HCT116 (cell line): ENCODE data around the gene SYNJ2. TPM values are rescaled to one million over a fixed set of nuclear protein-coding genes. Genes with fewer than 3 reads are reported as not detected.

ENCODE experiments used
- ATAC-seq: fragments of 200-7000 bp; cut with Tn5 transposase; 2 replicates; pipeline ENCODE4 v1.9.1; 2020; ENCODE audit warnings: mild to moderate bottlenecking, moderate library complexity
- BruUV-seq: library from RNA; stranded (reverse); fragments of 400-500 nt; replicated peaks from 2 replicates; lab custom pipeline; 2021; lab: Mats Ljungman, UMichigan
- CTCF ChIA-PET: fragments of 300-600 bp; sonication (Branson Sonifier 250); formaldehyde crosslinking; loops from one replicate; lab custom pipeline; 2021; ENCODE audit warnings: antibody characterized with exemption; lab: Charles Lee
- POLR2A ChIA-PET: fragments of 300-600, 350-600 bp; sonication (Branson Sonifier 250); formaldehyde crosslinking; loops from one replicate; lab custom pipeline; 2021; ENCODE audit warnings: antibody characterized with exemption; lab: Charles Lee
- RAD21 ChIA-PET, 2 experiments: fragments of 300-600 bp; sonication (Branson Sonifier 250); formaldehyde crosslinking; loops; one replicate each; lab custom pipeline; 2023; ENCODE audit warnings: low total read pairs in 2 of 2; ENCODE audit not compliant: uncharacterized antibody in 2 of 2, unreplicated experiment in 2 of 2, low non-redundant PET in 1 of 2; lab: Charles Lee
- DNase-seq: peaks from one replicate; pipeline ENCODE4 v3.0.0-alpha.2; 2010; ENCODE audit warnings: low read depth, low spot score
- H2AFZ ChIP-seq: fragments of 200-600 bp; shearing (Covaris generic), sonication (generic); 2 replicates; pipeline ENCODE4 v1.6.1; 2017; ENCODE audit warnings: low read depth, mixed run types, mixed read lengths, antibody characterized with exemption, low read length; ENCODE audit not compliant: poor library complexity, severe bottlenecking
- H3K27ac ChIP-seq: 2 replicates; pipeline ENCODE4 v1.5.1; 2012; ENCODE audit warnings: low read depth, low read length
- H3K27me3 ChIP-seq: fragments of 200-600 bp; sonication (generic); 2 replicates; pipeline ENCODE4 v1.6.1; 2016; ENCODE audit warnings: mixed run types, low read length, mixed read lengths; ENCODE audit not compliant: insufficient read depth
- H3K36me3 ChIP-seq, 2 experiments: fragments of 200-500 bp in 1 of 2; fragments of 200-600 bp in 1 of 2; sonication (Bioruptor generic) in 1 of 2; sonication (generic) in 1 of 2; 2 replicates each; pipeline versions ENCODE4 v1.5.1 to v1.6.1; 2014 to 2016; ENCODE audit warnings: low read length in 2 of 2, inconsistent platforms in 1 of 2, mixed read lengths in 1 of 2, mixed run types in 1 of 2; ENCODE audit not compliant: insufficient read depth in 2 of 2, control insufficient read depth in 1 of 2
- H3K4me1 ChIP-seq, 2 experiments: fragments of 200-600 bp in 1 of 2; sonication (generic) in 1 of 2; 2 replicates each; pipeline versions ENCODE4 v1.5.1 to v1.6.1; 2012 to 2017; ENCODE audit warnings: low read length in 2 of 2, inconsistent platforms in 1 of 2, mild to moderate bottlenecking in 1 of 2, mixed read lengths in 1 of 2, mixed run types in 1 of 2, moderate library complexity in 1 of 2; ENCODE audit not compliant: insufficient read depth in 2 of 2, control insufficient read depth in 1 of 2
- H3K4me2 ChIP-seq: fragments of 200-600 bp; sonication (generic); 2 replicates; pipeline ENCODE4 v1.6.1; 2017; ENCODE audit warnings: mixed run types, low read length, mixed read lengths
- H3K4me3 ChIP-seq, 2 experiments: fragments of 200-600 bp in 1 of 2; sonication (generic) in 1 of 2; replicated peaks in 1 of 2; 2 replicates each; pipeline ENCODE4 v1.5.1; 2011 to 2016; ENCODE audit warnings: low read length in 2 of 2, control low read depth in 1 of 2, low read depth in 1 of 2, mild to moderate bottlenecking in 1 of 2, mixed read lengths in 1 of 2, mixed run types in 1 of 2
- H3K79me2 ChIP-seq: fragments of 200-600 bp; sonication (generic); 2 replicates; pipeline ENCODE4 v1.6.1; 2017; ENCODE audit warnings: mild to moderate bottlenecking, mixed run types, low read length, moderate library complexity, mixed read lengths; ENCODE audit not compliant: insufficient read depth
- H3K9ac ChIP-seq: fragments of 200-600 bp; sonication (generic); 2 replicates; pipeline ENCODE4 v1.6.1; 2016; ENCODE audit warnings: low read length, mixed read lengths
- H3K9me2 ChIP-seq: fragments of 200-600 bp; sonication (generic), shearing (Covaris generic); 2 replicates; pipeline ENCODE4 v1.6.1; 2017; ENCODE audit warnings: mixed run types, mild to moderate bottlenecking, moderate library complexity; ENCODE audit not compliant: insufficient read depth
- H3K9me3 ChIP-seq, 2 experiments: fragments of 200-500 bp in 1 of 2; fragments of 200-600 bp in 1 of 2; sonication (Bioruptor generic) in 1 of 2; sonication (generic) in 1 of 2; 2 replicates each; pipeline ENCODE4 v1.6.1; 2014 to 2017; ENCODE audit warnings: low read length in 2 of 2, mixed read lengths in 2 of 2, inconsistent platforms in 1 of 2, low read depth in 1 of 2, mild to moderate bottlenecking in 1 of 2, mixed run types in 1 of 2, moderate library complexity in 1 of 2; ENCODE audit not compliant: control insufficient read depth in 1 of 2, insufficient read depth in 1 of 2
- H4K20me1 ChIP-seq: fragments of 200-600 bp; sonication (generic), shearing (Covaris generic); 2 replicates; pipeline ENCODE4 v1.6.1; 2017; ENCODE audit warnings: mixed run types, mild to moderate bottlenecking, moderate library complexity; ENCODE audit not compliant: insufficient read depth
- CBX3 ChIP-seq: IDR thresholded peaks from 2 replicates; pipeline ENCODE4 v1.6.1; 2012; ENCODE audit warnings: low read depth
- EGR1 ChIP-seq: IDR thresholded peaks from 2 replicates; pipeline ENCODE4 v1.6.1; 2012; ENCODE audit warnings: low read depth
- ELF1 ChIP-seq: IDR thresholded peaks from 2 replicates; pipeline ENCODE4 v1.6.1; 2012; ENCODE audit warnings: low read depth, borderline replicate concordance
- FOSL1 ChIP-seq: IDR thresholded peaks from 2 replicates; pipeline ENCODE4 v1.6.1; 2012; ENCODE audit warnings: low read depth
- POLR2A ChIP-seq: IDR thresholded peaks from 2 replicates; pipeline ENCODE4 v1.7.0; 2011; ENCODE audit warnings: borderline replicate concordance; ENCODE audit not compliant: insufficient read depth, insufficient read length; ENCODE audit errors: extremely low read depth
- POLR2AphosphoS5 ChIP-seq: IDR thresholded peaks from 2 replicates; pipeline ENCODE4 v1.6.1; 2011; ENCODE audit warnings: mild to moderate bottlenecking, low read depth, low read length, moderate library complexity
- SP1 ChIP-seq: IDR thresholded peaks from 2 replicates; pipeline ENCODE4 v1.6.1; 2012; ENCODE audit warnings: low read depth
- SRF ChIP-seq: IDR thresholded peaks from 2 replicates; pipeline ENCODE4 v1.6.1; 2012; ENCODE audit warnings: low read depth
- TCF7L2 ChIP-seq: IDR thresholded peaks from 2 replicates; pipeline ENCODE4 v1.7.0; 2011; ENCODE audit warnings: borderline replicate concordance, inconsistent platforms; ENCODE audit not compliant: insufficient read depth, insufficient read length; ENCODE audit errors: extremely low read depth
- YY1 ChIP-seq: IDR thresholded peaks from 2 replicates; pipeline ENCODE4 v1.6.1; 2011; ENCODE audit warnings: low read length, low read depth, moderate library complexity, mild to moderate bottlenecking; ENCODE audit not compliant: insufficient replicate concordance; ENCODE audit errors: extremely low read depth
- ZFX ChIP-seq: fragments of 450-650 bp; IDR thresholded peaks from 2 replicates; pipeline ENCODE4 v1.6.1; 2017
- ZNF274 ChIP-seq: fragments of 200-500 bp; sonication (Bioruptor generic); IDR thresholded peaks from 2 replicates; pipeline ENCODE4 v1.6.1; 2014; ENCODE audit warnings: mild to moderate bottlenecking, low read depth, low read length, inconsistent platforms
- intact Hi-C: fragments of 100-400 bp; cut with micrococcal nuclease; formaldehyde crosslinking; loops from 2 replicates; pipeline ENCODE4 v1.10.0; 2022
- total RNA-seq: library from RNA; stranded (reverse); gene quantifications from one replicate; pipeline ENCODE4 v1.2.1, GENCODE V29; 2021; ENCODE audit not compliant: unreplicated experiment
- TF ChIP-seq, protein P1 (sequence below): IDR thresholded peaks from 2 replicates; pipeline ENCODE4 v1.6.1; 2011; ENCODE audit warnings: mild to moderate bottlenecking, low read length, moderate library complexity; ENCODE audit not compliant: insufficient replicate concordance; ENCODE audit errors: extremely low read depth
- TF ChIP-seq, protein P2 (sequence below): IDR thresholded peaks from 2 replicates; pipeline ENCODE4 v1.6.1; 2012
- TF ChIP-seq, protein P3 (sequence below), 3 experiments: fragments of 200-600 bp in 1 of 3; sonication (generic) in 1 of 3; IDR thresholded peaks in 2 of 3; conservative IDR thresholded peaks in 1 of 3; 2 replicates each; pipeline ENCODE4 v1.5.1; 2012 to 2017; ENCODE audit warnings: low read depth in 2 of 3, low read length in 2 of 3, antibody characterized with exemption in 1 of 3, borderline replicate concordance in 1 of 3, control low read depth in 1 of 3, mild to moderate bottlenecking in 1 of 3, mixed read lengths in 1 of 3, mixed run types in 1 of 3, moderate library complexity in 1 of 3; ENCODE audit not compliant: insufficient read depth in 1 of 3
- TF ChIP-seq, protein P4 (sequence below): IDR thresholded peaks from 2 replicates; pipeline ENCODE4 v1.6.1; 2012; ENCODE audit warnings: low read depth
- TF ChIP-seq, protein P5 (sequence below): IDR thresholded peaks from 2 replicates; pipeline ENCODE4 v1.6.1; 2012

SYNJ2 gene
- total RNA-seq, 1 experiment from 2014 or later = 23.9 TPM

DNA sequence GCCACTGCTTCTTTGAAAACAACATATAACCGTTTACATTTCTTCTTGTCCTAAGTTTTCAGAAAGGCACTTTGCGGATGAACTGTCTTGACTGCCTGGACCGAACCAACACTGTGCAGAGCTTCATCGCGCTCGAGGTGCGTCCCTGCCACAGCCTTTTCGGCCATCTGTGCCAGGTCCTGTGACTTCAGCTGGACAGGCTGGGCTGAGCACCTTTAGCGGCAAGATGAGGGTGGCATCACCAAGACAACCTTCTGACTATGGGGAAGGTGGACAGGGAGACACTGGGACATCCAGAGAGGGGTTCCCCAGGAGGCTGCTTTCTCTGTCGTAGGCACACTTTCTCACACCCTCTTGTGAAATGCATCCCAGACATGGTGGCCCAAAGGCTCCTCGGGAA, 82.1 kb downstream of the SYNJ2 start:
- Histone ChIP-seq H3K4me1 (peaks cover 43 to 51% of the 10 kb centered on the region in 2 experiments), H4K20me1 (no peaks in the 10 kb centered on the region), H3K4me3 (no peak overlapping the region), H3K4me2 (no peak overlapping the region), H3K9me3 (no peaks in the 10 kb centered on the region), H3K27me3 (no peaks in the 10 kb centered on the region), H2AFZ (no peak overlapping the region), H3K9ac (no peak overlapping the region), H3K27ac (no peak overlapping the region), H3K36me3 (peaks cover 0 to 11% of the 10 kb centered on the region in 2 experiments; a peak in 2 of 4 replicates), H3K79me2 (no peaks in the 10 kb centered on the region), H3K9me2 (no peaks in the 10 kb centered on the region)
- ChIA-PET RAD21 (no interaction called here), POLR2A (no interaction called here), CTCF (interaction anchor here (3.5 kb wide), 1 partner anchor 7 kb away, joined by 18 read pairs; no protein-coding TSS in a partner anchor)
- ATAC-seq (no peak), DNase-seq (no peak)
- intact Hi-C loops = no loop called here
- BruUV-seq = no TSS peak
- TF ChIP-seq CBX3 (no peak), ZNF274 (no peak), EGR1 (no peak), SRF (no peak), ZFX (no peak), TCF7L2 (no peak), FOSL1 (no peak), POLR2A (no peak), POLR2AphosphoS5 (no peak), YY1 (no peak), ELF1 (no peak), SP1 (no peak)
- TF ChIP-seq, protein P1, sequence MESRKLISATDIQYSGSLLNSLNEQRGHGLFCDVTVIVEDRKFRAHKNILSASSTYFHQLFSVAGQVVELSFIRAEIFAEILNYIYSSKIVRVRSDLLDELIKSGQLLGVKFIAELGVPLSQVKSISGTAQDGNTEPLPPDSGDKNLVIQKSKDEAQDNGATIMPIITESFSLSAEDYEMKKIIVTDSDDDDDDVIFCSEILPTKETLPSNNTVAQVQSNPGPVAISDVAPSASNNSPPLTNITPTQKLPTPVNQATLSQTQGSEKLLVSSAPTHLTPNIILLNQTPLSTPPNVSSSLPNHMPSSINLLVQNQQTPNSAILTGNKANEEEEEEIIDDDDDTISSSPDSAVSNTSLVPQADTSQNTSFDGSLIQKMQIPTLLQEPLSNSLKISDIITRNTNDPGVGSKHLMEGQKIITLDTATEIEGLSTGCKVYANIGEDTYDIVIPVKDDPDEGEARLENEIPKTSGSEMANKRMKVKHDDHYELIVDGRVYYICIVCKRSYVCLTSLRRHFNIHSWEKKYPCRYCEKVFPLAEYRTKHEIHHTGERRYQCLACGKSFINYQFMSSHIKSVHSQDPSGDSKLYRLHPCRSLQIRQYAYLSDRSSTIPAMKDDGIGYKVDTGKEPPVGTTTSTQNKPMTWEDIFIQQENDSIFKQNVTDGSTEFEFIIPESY = no peak
- TF ChIP-seq, protein P2, sequence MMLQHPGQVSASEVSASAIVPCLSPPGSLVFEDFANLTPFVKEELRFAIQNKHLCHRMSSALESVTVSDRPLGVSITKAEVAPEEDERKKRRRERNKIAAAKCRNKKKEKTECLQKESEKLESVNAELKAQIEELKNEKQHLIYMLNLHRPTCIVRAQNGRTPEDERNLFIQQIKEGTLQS = no peak
- TF ChIP-seq, protein P3, sequence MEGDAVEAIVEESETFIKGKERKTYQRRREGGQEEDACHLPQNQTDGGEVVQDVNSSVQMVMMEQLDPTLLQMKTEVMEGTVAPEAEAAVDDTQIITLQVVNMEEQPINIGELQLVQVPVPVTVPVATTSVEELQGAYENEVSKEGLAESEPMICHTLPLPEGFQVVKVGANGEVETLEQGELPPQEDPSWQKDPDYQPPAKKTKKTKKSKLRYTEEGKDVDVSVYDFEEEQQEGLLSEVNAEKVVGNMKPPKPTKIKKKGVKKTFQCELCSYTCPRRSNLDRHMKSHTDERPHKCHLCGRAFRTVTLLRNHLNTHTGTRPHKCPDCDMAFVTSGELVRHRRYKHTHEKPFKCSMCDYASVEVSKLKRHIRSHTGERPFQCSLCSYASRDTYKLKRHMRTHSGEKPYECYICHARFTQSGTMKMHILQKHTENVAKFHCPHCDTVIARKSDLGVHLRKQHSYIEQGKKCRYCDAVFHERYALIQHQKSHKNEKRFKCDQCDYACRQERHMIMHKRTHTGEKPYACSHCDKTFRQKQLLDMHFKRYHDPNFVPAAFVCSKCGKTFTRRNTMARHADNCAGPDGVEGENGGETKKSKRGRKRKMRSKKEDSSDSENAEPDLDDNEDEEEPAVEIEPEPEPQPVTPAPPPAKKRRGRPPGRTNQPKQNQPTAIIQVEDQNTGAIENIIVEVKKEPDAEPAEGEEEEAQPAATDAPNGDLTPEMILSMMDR (IDR thresholded peaks at IDR 0.05 in 2 of 3, conservative IDR thresholded peaks at IDR 0.05 in 1 of 3; ENCODE audit: borderline replicate concordance in 1 of 3, insufficient read depth in 1 of 3, low read depth in 2 of 3, low read length in 2 of 3) = no peak
- TF ChIP-seq, protein P4, sequence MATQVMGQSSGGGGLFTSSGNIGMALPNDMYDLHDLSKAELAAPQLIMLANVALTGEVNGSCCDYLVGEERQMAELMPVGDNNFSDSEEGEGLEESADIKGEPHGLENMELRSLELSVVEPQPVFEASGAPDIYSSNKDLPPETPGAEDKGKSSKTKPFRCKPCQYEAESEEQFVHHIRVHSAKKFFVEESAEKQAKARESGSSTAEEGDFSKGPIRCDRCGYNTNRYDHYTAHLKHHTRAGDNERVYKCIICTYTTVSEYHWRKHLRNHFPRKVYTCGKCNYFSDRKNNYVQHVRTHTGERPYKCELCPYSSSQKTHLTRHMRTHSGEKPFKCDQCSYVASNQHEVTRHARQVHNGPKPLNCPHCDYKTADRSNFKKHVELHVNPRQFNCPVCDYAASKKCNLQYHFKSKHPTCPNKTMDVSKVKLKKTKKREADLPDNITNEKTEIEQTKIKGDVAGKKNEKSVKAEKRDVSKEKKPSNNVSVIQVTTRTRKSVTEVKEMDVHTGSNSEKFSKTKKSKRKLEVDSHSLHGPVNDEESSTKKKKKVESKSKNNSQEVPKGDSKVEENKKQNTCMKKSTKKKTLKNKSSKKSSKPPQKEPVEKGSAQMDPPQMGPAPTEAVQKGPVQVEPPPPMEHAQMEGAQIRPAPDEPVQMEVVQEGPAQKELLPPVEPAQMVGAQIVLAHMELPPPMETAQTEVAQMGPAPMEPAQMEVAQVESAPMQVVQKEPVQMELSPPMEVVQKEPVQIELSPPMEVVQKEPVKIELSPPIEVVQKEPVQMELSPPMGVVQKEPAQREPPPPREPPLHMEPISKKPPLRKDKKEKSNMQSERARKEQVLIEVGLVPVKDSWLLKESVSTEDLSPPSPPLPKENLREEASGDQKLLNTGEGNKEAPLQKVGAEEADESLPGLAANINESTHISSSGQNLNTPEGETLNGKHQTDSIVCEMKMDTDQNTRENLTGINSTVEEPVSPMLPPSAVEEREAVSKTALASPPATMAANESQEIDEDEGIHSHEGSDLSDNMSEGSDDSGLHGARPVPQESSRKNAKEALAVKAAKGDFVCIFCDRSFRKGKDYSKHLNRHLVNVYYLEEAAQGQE = no peak
- TF ChIP-seq, protein P5, sequence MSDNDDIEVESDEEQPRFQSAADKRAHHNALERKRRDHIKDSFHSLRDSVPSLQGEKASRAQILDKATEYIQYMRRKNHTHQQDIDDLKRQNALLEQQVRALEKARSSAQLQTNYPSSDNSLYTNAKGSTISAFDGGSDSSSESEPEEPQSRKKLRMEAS = no peak
